Endometrial microvascular endothelial cells (primary cell): ENCODE results near the gene PCDHA8. TPM values are rescaled to one million over a fixed set of nuclear protein-coding genes. Genes with fewer than 3 reads are reported as not detected.
"Not testable (repeated sequence)": the region's sequence is repeated elsewhere in the genome, so short reads cannot be mapped to it uniquely, and the experiment has no call there.

Source experiments
- in situ Hi-C: cut with HindIII; loops from 2 replicates; pipeline ENCODE4 v1.10.0; 2017; ENCODE audit warnings: low sequenced_read_pairs, low pct_unique_long_range_greater_than_20kb; ENCODE audit errors: inconsistent ontology term
- total RNA-seq: library from RNA; depleted of rRNA; stranded (reverse); fragments of >200 nt; gene quantifications from one replicate; pipeline ENCODE4 v1.2.3, GENCODE V29; 2015; ENCODE audit errors: inconsistent ontology term

The PCDHA8 gene
- total RNA-seq, 1 donor from 2014 or later = not detected

GRCh38 chr5:140862441-140863295, 21.7 kb downstream of the PCDHA8 start:
- in situ Hi-C loops = no loop called here

- in situ Hi-C loops = no loop called here
Observed at GRCh38 chr5:140868721-140869554, 28.0 kb downstream of the PCDHA8 start, which contains the start of gene PCDHA11. TSS of gene PCDHA11 (plus strand) at chr5:140868957. CDS start at chr5:140869104, 147 bp downstream.

GRCh38 chr5:140869555-140869886, 28.5 kb downstream of the PCDHA8 start:
- in situ Hi-C loops = no loop called here

GRCh38 chr5:140870221-140871201, 29.5 kb downstream of the PCDHA8 start:
- in situ Hi-C loops = no loop called here

- in situ Hi-C loops = no loop called here
Observed at GRCh38 chr5:140875085-140876065, 34.4 kb downstream of the PCDHA8 start, which contains the start of gene PCDHA12. TSS of gene PCDHA12 (plus strand) at chr5:140875308. CDS start at chr5:140875473, 165 bp downstream.

- in situ Hi-C loops = not testable (repeated sequence)
Observed at GRCh38 chr5:140876541-140877261, 35.7 kb downstream of the PCDHA8 start.

- in situ Hi-C loops = no loop called here
Observed at GRCh38 chr5:140877262-140877581, 36.2 kb downstream of the PCDHA8 start.

GRCh38 chr5:140881889-140882590, 41.1 kb downstream of the PCDHA8 start, which contains the start of gene PCDHA13:
TSS of gene PCDHA13 (plus strand) at chr5:140882124. CDS start at chr5:140882269, 145 bp downstream.
- in situ Hi-C loops = no loop called here

GRCh38 chr5:140882591-140882899, 41.6 kb downstream of the PCDHA8 start:
- in situ Hi-C loops = no loop called here

GRCh38 chr5:140883373-140883772, 42.4 kb downstream of the PCDHA8 start:
- in situ Hi-C loops = no loop called here

- in situ Hi-C loops = no loop called here
Observed at GRCh38 chr5:140883927-140884697, 43.1 kb downstream of the PCDHA8 start.

Other genes starting within 250 kb of the PCDHA8 start
- gene CD14, start 208.0 kb upstream of the PCDHA8 start, total RNA-seq = not detected
- 7.6 TPM for gene TMCO6, start 201.7 kb upstream of the PCDHA8 start, total RNA-seq
- 66.7 TPM for gene NDUFA2, start 193.6 kb upstream of the PCDHA8 start, total RNA-seq
- gene IK, start 193.4 kb upstream of the PCDHA8 start, total RNA-seq = 87.9 TPM
- 29.4 TPM for gene WDR55, start 176.3 kb upstream of the PCDHA8 start, total RNA-seq
- 0.37 TPM for gene DND1, start 167.6 kb upstream of the PCDHA8 start, total RNA-seq
- gene HARS1, start 149.8 kb upstream of the PCDHA8 start, total RNA-seq = 118 TPM
- gene HARS2, start 149.7 kb upstream of the PCDHA8 start, total RNA-seq = 26.4 TPM
- 41.3 TPM for gene ZMAT2, start 140.7 kb upstream of the PCDHA8 start, total RNA-seq
- not detected for gene PCDHA1, start 55.0 kb upstream of the PCDHA8 start, total RNA-seq
- not detected for gene PCDHA2, start 46.3 kb upstream of the PCDHA8 start, total RNA-seq
- gene PCDHA3, start 40.1 kb upstream of the PCDHA8 start, total RNA-seq = not detected
- gene PCDHA4, start 34.1 kb upstream of the PCDHA8 start, total RNA-seq = not detected
- not detected for gene PCDHA5, start 19.6 kb upstream of the PCDHA8 start, total RNA-seq
- gene PCDHA6, start 13.2 kb upstream of the PCDHA8 start, total RNA-seq = not detected
- not detected for gene PCDHA7, start 6.9 kb upstream of the PCDHA8 start, total RNA-seq
- not detected for gene PCDHA9, start 7.2 kb downstream of the PCDHA8 start, total RNA-seq
- not detected for gene PCDHA10, start 14.7 kb downstream of the PCDHA8 start, total RNA-seq
- gene PCDHA11, start 27.8 kb downstream of the PCDHA8 start, total RNA-seq = not detected
- not detected for gene PCDHA12, start 34.1 kb downstream of the PCDHA8 start, total RNA-seq
- not detected for gene PCDHA13, start 40.9 kb downstream of the PCDHA8 start, total RNA-seq
- gene PCDHAC1, start 85.1 kb downstream of the PCDHA8 start, total RNA-seq = not detected
- not detected for gene PCDHAC2, start 125.3 kb downstream of the PCDHA8 start, total RNA-seq
- not detected for gene PCDHB1, start 210.2 kb downstream of the PCDHA8 start, total RNA-seq